ENCODE data around the gene CENPVL2.

DNA sequence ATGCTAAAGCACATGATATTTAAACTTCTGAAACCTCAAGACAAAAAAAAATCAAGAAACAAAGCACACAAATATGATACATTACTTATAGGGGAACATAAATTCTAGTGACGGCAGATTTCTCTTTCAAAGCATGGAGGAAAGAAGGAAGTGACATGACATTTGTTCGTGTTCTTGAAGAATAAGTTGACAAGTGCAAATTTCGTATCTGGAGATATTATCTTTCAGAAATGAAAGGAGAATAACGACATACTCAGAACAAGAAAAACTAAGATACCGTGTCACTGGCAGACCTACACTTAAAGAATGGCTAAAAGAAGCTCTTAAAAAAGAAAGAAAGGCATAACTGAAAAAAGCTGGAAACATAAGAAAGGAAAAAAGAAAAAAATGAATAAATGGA, 16.6 kb downstream of the CENPVL2 start:
- TF ChIP-seq EZH2 (IDR thresholded peaks at IDR 0.05), result no peak
- no peak for TF ChIP-seq POLR2AphosphoS5 (IDR thresholded peaks at IDR 0.05; ENCODE audit: borderline replicate concordance, low read depth, low read length)
- TF ChIP-seq FOXP2 (optimal IDR thresholded peaks at IDR 0.05; ENCODE audit: control extremely low read depth, extremely low read length, insufficient read depth), result no peak
